Osteoblast (primary cell): ENCODE measurements around the gene KCNQ1. TPM values are rescaled to one million over a fixed set of nuclear protein-coding genes. Genes with fewer than 3 reads are reported as not detected.

Source experiments
- DNase-seq: peaks from one replicate; pipeline ENCODE4 v3.0.0; 2011; ENCODE audit warnings: low spot score, mixed read lengths; ENCODE audit not compliant: insufficient read length; ENCODE audit errors: missing footprints
- H2AFZ ChIP-seq: 2 replicates; pipeline ENCODE4 v1.6.0; 2011; ENCODE audit warnings: mild to moderate bottlenecking, low read length
- H3K27ac ChIP-seq: 2 replicates; pipeline ENCODE4 v1.5.1; 2011; ENCODE audit warnings: mild to moderate bottlenecking, low read depth, low read length, moderate library complexity
- H3K27me3 ChIP-seq: 2 replicates; pipeline ENCODE4 v1.6.0; 2012; ENCODE audit warnings: mild to moderate bottlenecking, control low read depth, inconsistent platforms, low read length, moderate library complexity; ENCODE audit not compliant: insufficient read depth
- H3K36me3 ChIP-seq: 2 replicates; pipeline ENCODE4 v1.5.1; 2011; ENCODE audit warnings: mild to moderate bottlenecking, low read length, control low read depth, moderate library complexity; ENCODE audit not compliant: insufficient read depth
- H3K4me1 ChIP-seq: 2 replicates; pipeline ENCODE4 v1.5.1; 2011; ENCODE audit warnings: mild to moderate bottlenecking, low read length, control low read depth, moderate library complexity; ENCODE audit not compliant: insufficient read depth
- H3K4me2 ChIP-seq: 2 replicates; pipeline ENCODE4 v1.6.0; 2011; ENCODE audit warnings: mild to moderate bottlenecking, low read length; ENCODE audit not compliant: insufficient read depth
- H3K4me3 ChIP-seq: fragments of 200-600 bp; sonication (generic); 3 replicates; pipeline ENCODE4 v1.5.1; 2012; ENCODE audit warnings: mild to moderate bottlenecking, low read length, inconsistent platforms; ENCODE audit not compliant: insufficient read depth
- H3K79me2 ChIP-seq: 2 replicates; pipeline ENCODE4 v1.6.0; 2012; ENCODE audit warnings: mild to moderate bottlenecking, low read length, control low read depth, inconsistent platforms; ENCODE audit not compliant: insufficient read depth
- H3K9me3 ChIP-seq: 2 replicates; pipeline ENCODE4 v1.5.1; 2011; ENCODE audit warnings: low read depth, low read length, control low read depth
- H4K20me1 ChIP-seq: 2 replicates; pipeline ENCODE4 v1.6.0; 2012; ENCODE audit warnings: mild to moderate bottlenecking, low read length, control low read depth; ENCODE audit not compliant: insufficient read depth
- CTCF ChIP-seq: IDR thresholded peaks from 2 replicates; pipeline ENCODE4 v1.5.1; 2011; ENCODE audit warnings: mild to moderate bottlenecking, low read depth, low read length, moderate library complexity; ENCODE audit errors: extremely low read depth
- total RNA-seq: library from RNA; depleted of rRNA; stranded (reverse); fragments of >200 nt; gene quantifications from 2 replicates; pipeline ENCODE4 v1.2.3, GENCODE V29; 2012

The KCNQ1 gene
- total RNA-seq, 1 donor: not detected

- Histone ChIP-seq H3K27me3 (peaks cover 15% of the 10 kb centered on the region), H4K20me1 (no peaks in the 10 kb centered on the region), H3K4me3 (no peak overlapping the region), H2AFZ (no peak overlapping the region), H3K79me2 (no peaks in the 10 kb centered on the region), H3K4me2 (no peak overlapping the region), H3K27ac (no peak overlapping the region), H3K9me3 (no peaks in the 10 kb centered on the region), H3K4me1 (no peaks in the 10 kb centered on the region), H3K36me3 (no peaks in the 10 kb centered on the region)
- TF ChIP-seq CTCF: no peak
- DNase-seq: no peak
Measured at GRCh38 chr11:2471804-2472096, 26.9 kb downstream of the KCNQ1 start.

- H2AFZ ChIP-seq: no peak overlapping the region
- no peak overlapping the region for H3K27ac ChIP-seq
- no peak for TF ChIP-seq CTCF
- peaks cover 21% of the 10 kb centered on the region for H3K27me3 ChIP-seq
- no peak overlapping the region for H3K4me3 ChIP-seq
- H3K9me3 ChIP-seq: no peaks in the 10 kb centered on the region
- no peak overlapping the region for H3K4me2 ChIP-seq
- no peaks in the 10 kb centered on the region for H3K36me3 ChIP-seq
- no peaks in the 10 kb centered on the region for H3K4me1 ChIP-seq
- no peaks in the 10 kb centered on the region for H3K79me2 ChIP-seq
- H4K20me1 ChIP-seq: no peaks in the 10 kb centered on the region
- DNase-seq: peak; percentile 46
Measured at GRCh38 chr11:2472428-2473186, 27.8 kb downstream of the KCNQ1 start.

GRCh38 chr11:2473361-2474058 is 28.7 kb downstream of the KCNQ1 start:
- Histone ChIP-seq H3K4me3 (no peak overlapping the region), H3K4me1 (no peaks in the 10 kb centered on the region), H3K27ac (no peak overlapping the region), H2AFZ (no peak overlapping the region), H3K36me3 (no peaks in the 10 kb centered on the region), H3K4me2 (no peak overlapping the region), H4K20me1 (no peaks in the 10 kb centered on the region), H3K27me3 (peaks cover 25% of the 10 kb centered on the region), H3K9me3 (no peaks in the 10 kb centered on the region), H3K79me2 (no peaks in the 10 kb centered on the region)
- DNase-seq: peak; percentile 62
- no peak for TF ChIP-seq CTCF
